HepG2 (cell line): Measurements from ENCODE around the gene TRIM58. TPM values are rescaled to one million over a fixed set of nuclear protein-coding genes. Genes with fewer than 3 reads are reported as not detected.

Source experiments
- ATAC-seq: fragments of 200-7000 bp; cut with Tn5 transposase; 3 replicates; pipeline ENCODE4 v1.9.1; 2020; ENCODE audit warnings: mild to moderate bottlenecking, moderate library complexity
- BruUV-seq: library from RNA; stranded (reverse); fragments of 400-500 nt; replicated peaks from 2 replicates; lab custom pipeline; 2021; lab: Mats Ljungman, UMichigan
- CTCF ChIA-PET: fragments of 300-600 bp; formaldehyde crosslinking; extraction: SDS; loops from one replicate; lab custom pipeline; 2021; ENCODE audit warnings: low total read pairs, inconsistent platforms, low intra/inter-chr PET ratio; lab: Yijun Ruan, JAX
- POLR2A ChIA-PET: fragments of 350-600 bp; sonication (Branson Sonifier 250); formaldehyde crosslinking; loops from one replicate; lab custom pipeline; 2020; ENCODE audit warnings: antibody characterized with exemption, inconsistent platforms; lab: Yijun Ruan, JAX
- DNase-seq: peaks from one replicate; pipeline ENCODE4 v3.0.0-alpha.2; 2015; ENCODE audit warnings: low spot score
- FAIRE-seq: peaks from 3 replicates; lab custom pipeline; 2011; peaks lifted over from hg19 to GRCh38; lab: Jason Lieb, UNC
- H2AFZ ChIP-seq: one replicate; pipeline ENCODE4 v1.6.1; 2011; ENCODE audit warnings: low read length, inconsistent platforms
- H3K27ac ChIP-seq: fragments of 300-600 bp; 3 replicates; pipeline ENCODE4 v1.8.0; 2011; ENCODE audit warnings: mixed run types, mild to moderate bottlenecking, mixed read lengths, low read length, inconsistent platforms; ENCODE audit not compliant: insufficient read depth; ENCODE audit errors: extremely low read length
- H3K27me3 ChIP-seq, 2 experiments: fragments of 200-600 bp in 1 of 2; 2 replicates in 1 of 2; 3 replicates in 1 of 2; pipeline versions ENCODE4 v1.6.0 to v1.8.0; 2011; ENCODE audit warnings: low read length in 2 of 2, mild to moderate bottlenecking in 2 of 2, moderate library complexity in 2 of 2, inconsistent platforms in 1 of 2; ENCODE audit not compliant: insufficient read depth in 2 of 2, control insufficient read depth in 1 of 2
- H3K36me3 ChIP-seq, 2 experiments: fragments of 200-600 bp in 1 of 2; replicated peaks in 1 of 2; 2 replicates in 1 of 2; 3 replicates in 1 of 2; pipeline versions ENCODE4 v1.5.1 to v1.8.0; 2011; ENCODE audit warnings: low read length in 2 of 2, inconsistent platforms in 1 of 2; ENCODE audit not compliant: insufficient read depth in 2 of 2, control insufficient read depth in 1 of 2
- H3K4me1 ChIP-seq: 2 replicates; pipeline ENCODE4 v1.5.1; 2012; ENCODE audit warnings: low read length, inconsistent platforms; ENCODE audit not compliant: insufficient read depth
- H3K4me2 ChIP-seq: 2 replicates; pipeline ENCODE4 v1.6.0; 2011; ENCODE audit warnings: low read depth, low read length, inconsistent platforms
- H3K4me3 ChIP-seq, 3 experiments: fragments of 200-600 bp in 1 of 3; sonication (generic), shearing (Covaris generic) in 1 of 3; replicated peaks in 1 of 3; 2 replicates each; pipeline ENCODE4 v1.5.1; 2011 to 2016; ENCODE audit warnings: low read length in 3 of 3, inconsistent platforms in 2 of 3, low read depth in 2 of 3, mild to moderate bottlenecking in 2 of 3, control low read depth in 1 of 3, mixed read lengths in 1 of 3; ENCODE audit not compliant: insufficient read depth in 1 of 3
- H3K79me2 ChIP-seq: one replicate; pipeline ENCODE4 v1.6.1; 2011; ENCODE audit warnings: low read length, inconsistent platforms; ENCODE audit not compliant: insufficient read depth
- H3K9ac ChIP-seq: 2 replicates; pipeline ENCODE4 v1.6.0; 2011; ENCODE audit warnings: mild to moderate bottlenecking, low read depth, low read length, inconsistent platforms; ENCODE audit not compliant: insufficient read depth
- H3K9me3 ChIP-seq: 2 replicates; pipeline ENCODE4 v1.5.1; 2012; ENCODE audit warnings: mild to moderate bottlenecking, low read length
- H4K20me1 ChIP-seq: 2 replicates; pipeline ENCODE4 v1.6.0; 2011; ENCODE audit warnings: inconsistent platforms, mild to moderate bottlenecking, low read length, moderate library complexity; ENCODE audit not compliant: insufficient read depth
- ATF7-NPFF ChIP-seq: sonication (generic); formaldehyde crosslinking; IDR thresholded peaks from 2 replicates; pipeline ENCODE4 v1.8.1; 2023; ENCODE audit warnings: mild to moderate bottlenecking, low read depth, missing genetic modification reagents, moderate library complexity
- FOXP1 ChIP-seq, 2 experiments: fragments of 450-650 bp in 1 of 2; IDR thresholded peaks; 2 replicates each; pipeline ENCODE4 v1.6.1; 2017 to 2018; ENCODE audit warnings: antibody characterized with exemption in 1 of 2
- HNRNPUL1 ChIP-seq: fragments of 200-400 bp; formaldehyde crosslinking; IDR thresholded peaks from 2 replicates; pipeline ENCODE4 v1.6.1; 2017; ENCODE audit warnings: low read depth, mild to moderate bottlenecking, low read length, moderate library complexity
- MYC ChIP-seq: sonication (generic); formaldehyde crosslinking; IDR thresholded peaks from 2 replicates; pipeline ENCODE4 v1.9.0; 2021; ENCODE audit warnings: missing genetic modification reagents, borderline replicate concordance
- SPEN ChIP-seq: sonication (generic); formaldehyde crosslinking; IDR thresholded peaks from 2 replicates; pipeline ENCODE4 v1.5.1; 2020; ENCODE audit warnings: low read depth, mild to moderate bottlenecking, missing genetic modification reagents
- TBL1XR1 ChIP-seq: fragments of 150-350 bp; IDR thresholded peaks from 2 replicates; pipeline ENCODE4 v1.6.1; 2014; ENCODE audit warnings: borderline replicate concordance, low read length; ENCODE audit not compliant: partially characterized antibody
- ZMAT3 ChIP-seq: sonication (generic); formaldehyde crosslinking; conservative IDR thresholded peaks from 2 replicates; pipeline ENCODE4 v1.7.0; 2021; ENCODE audit warnings: missing genetic modification reagents
- ZNF180 ChIP-seq: sonication (generic); formaldehyde crosslinking; IDR thresholded peaks from 2 replicates; pipeline ENCODE4 v1.4.0; 2020; ENCODE audit warnings: low read depth, missing genetic modification reagents, borderline replicate concordance
- WGBS: methylation state at CpG from one replicate; pipeline ENCODE4 v1.1.6; 2017; ENCODE audit warnings: low lambda C conversion rate; 5-methylcytosine and 5-hydroxymethylcytosine counted together
- in situ Hi-C: cut with HindIII; loops from 2 replicates; pipeline ENCODE4 v1.10.0; 2017; ENCODE audit warnings: low pct_unique_long_range_greater_than_20kb; ENCODE audit not compliant: extremely low pct_ligation_motif_present
- intact Hi-C: fragments of 100-400 bp; cut with micrococcal nuclease; formaldehyde crosslinking; loops from one replicate; pipeline ENCODE4 v1.10.0; 2022; ENCODE audit not compliant: unreplicated experiment
- polyA plus RNA-seq, 8 experiments: library from polyadenylated mRNA; depleted of rRNA in 3 of 8; stranded (reverse) in 7 of 8; unstranded in 1 of 8; fragments of >200 nt; fragmentation: Illumina TruSeq in 4 of 8; extraction: Trizol in 4 of 8; gene quantifications; 2 replicates each; pipeline versions ENCODE4 v1.2.1 to v1.2.3, GENCODE V29; 2011 to 2016; ENCODE audit warnings: low read depth in 4 of 8, missing spikeins in 1 of 8, mixed read lengths in 1 of 8; ENCODE audit not compliant: insufficient read depth in 1 of 8
- total RNA-seq, 5 experiments: library from RNA; depleted of rRNA; stranded (reverse); fragments of >200 nt; fragmentation: Illumina TruSeq; extraction: Trizol; gene quantifications; 2 replicates each; pipeline ENCODE4 v1.2.3, GENCODE V29; 2016; ENCODE audit warnings: low read depth in 1 of 5
- TF ChIP-seq, protein P1 (sequence below): sonication (generic); formaldehyde crosslinking; IDR thresholded peaks from 2 replicates; pipeline ENCODE4 v1.4.0; 2020; ENCODE audit warnings: mild to moderate bottlenecking, missing genetic modification reagents, borderline replicate concordance

Gene TRIM58
- total and polyA plus RNA-seq, 2 of the 13 experiments (the other 11 are each of a cell fraction or from before 2014, with no cell fraction given): not detected

DNA sequence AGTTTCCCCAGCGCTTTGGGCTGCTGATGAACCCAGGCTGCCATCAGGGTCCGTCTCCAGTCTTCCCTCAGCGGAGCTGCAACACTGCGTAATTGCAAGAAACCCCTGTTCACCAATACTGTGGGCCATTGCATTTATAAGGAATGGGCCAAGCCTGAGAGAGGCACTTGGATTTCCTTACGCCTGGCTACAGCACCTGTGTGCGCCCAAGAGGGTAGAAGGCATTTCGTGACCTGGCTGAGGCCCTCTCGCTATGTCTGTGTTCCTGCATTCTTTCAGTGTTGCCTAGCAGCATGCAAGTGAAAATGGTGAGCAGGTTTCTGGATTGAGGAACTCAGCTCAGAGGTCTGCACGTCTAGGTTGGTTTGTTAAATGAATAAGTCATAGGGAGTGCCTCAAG, 26.4 kb downstream of the TRIM58 start:
- POLR2A ChIA-PET: no interaction called here
- no peak overlapping the region for H3K9ac ChIP-seq
- no peaks in the 10 kb centered on the region for H4K20me1 ChIP-seq
- no peak for TF ChIP-seq ATF7-NPFF (CRISPR knock-in tag)
- no peak for TF ChIP-seq HNRNPUL1
- no peak for TF ChIP-seq TBL1XR1
- no peak for TF ChIP-seq FOXP1 (IDR thresholded peaks at IDR 0.05)
- no peak for TF ChIP-seq FOXP1 (CRISPR knock-in tag; IDR thresholded peaks at IDR 0.05)
- TF ChIP-seq MYC (CRISPR knock-in tag): no peak
- no peak for TF ChIP-seq SPEN (CRISPR knock-in tag)
- TF ChIP-seq, protein P1, sequence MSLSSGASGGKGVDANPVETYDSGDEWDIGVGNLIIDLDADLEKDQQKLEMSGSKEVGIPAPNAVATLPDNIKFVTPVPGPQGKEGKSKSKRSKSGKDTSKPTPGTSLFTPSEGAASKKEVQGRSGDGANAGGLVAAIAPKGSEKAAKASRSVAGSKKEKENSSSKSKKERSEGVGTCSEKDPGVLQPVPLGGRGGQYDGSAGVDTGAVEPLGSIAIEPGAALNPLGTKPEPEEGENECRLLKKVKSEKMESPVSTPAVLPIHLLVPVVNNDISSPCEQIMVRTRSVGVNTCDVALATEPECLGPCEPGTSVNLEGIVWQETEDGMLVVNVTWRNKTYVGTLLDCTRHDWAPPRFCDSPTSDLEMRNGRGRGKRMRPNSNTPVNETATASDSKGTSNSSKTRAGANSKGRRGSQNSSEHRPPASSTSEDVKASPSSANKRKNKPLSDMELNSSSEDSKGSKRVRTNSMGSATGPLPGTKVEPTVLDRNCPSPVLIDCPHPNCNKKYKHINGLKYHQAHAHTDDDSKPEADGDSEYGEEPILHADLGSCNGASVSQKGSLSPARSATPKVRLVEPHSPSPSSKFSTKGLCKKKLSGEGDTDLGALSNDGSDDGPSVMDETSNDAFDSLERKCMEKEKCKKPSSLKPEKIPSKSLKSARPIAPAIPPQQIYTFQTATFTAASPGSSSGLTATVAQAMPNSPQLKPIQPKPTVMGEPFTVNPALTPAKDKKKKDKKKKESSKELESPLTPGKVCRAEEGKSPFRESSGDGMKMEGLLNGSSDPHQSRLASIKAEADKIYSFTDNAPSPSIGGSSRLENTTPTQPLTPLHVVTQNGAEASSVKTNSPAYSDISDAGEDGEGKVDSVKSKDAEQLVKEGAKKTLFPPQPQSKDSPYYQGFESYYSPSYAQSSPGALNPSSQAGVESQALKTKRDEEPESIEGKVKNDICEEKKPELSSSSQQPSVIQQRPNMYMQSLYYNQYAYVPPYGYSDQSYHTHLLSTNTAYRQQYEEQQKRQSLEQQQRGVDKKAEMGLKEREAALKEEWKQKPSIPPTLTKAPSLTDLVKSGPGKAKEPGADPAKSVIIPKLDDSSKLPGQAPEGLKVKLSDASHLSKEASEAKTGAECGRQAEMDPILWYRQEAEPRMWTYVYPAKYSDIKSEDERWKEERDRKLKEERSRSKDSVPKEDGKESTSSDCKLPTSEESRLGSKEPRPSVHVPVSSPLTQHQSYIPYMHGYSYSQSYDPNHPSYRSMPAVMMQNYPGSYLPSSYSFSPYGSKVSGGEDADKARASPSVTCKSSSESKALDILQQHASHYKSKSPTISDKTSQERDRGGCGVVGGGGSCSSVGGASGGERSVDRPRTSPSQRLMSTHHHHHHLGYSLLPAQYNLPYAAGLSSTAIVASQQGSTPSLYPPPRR (CRISPR knock-in tag): no peak
- no peak for TF ChIP-seq ZMAT3
- TF ChIP-seq ZNF180: no peak
- no peaks in the 10 kb centered on the region for H3K79me2 ChIP-seq
- H3K27me3 ChIP-seq: no peaks in the 10 kb centered on the region
- no peak overlapping the region for H2AFZ ChIP-seq
- DNase-seq (no peak), FAIRE-seq (no peak), ATAC-seq (no peak)
- BruUV-seq: no TSS peak
- H3K4me2 ChIP-seq: no peak overlapping the region
- WGBS: 45% methylated on average over 4 of the region's 9 CpGs
- in situ Hi-C loops (no loop called here), intact Hi-C loops (no loop called here)
- no peak overlapping the region for H3K27ac ChIP-seq
- no peak overlapping the region for H3K4me3 ChIP-seq
- H3K36me3 ChIP-seq: no peaks in the 10 kb centered on the region
- no peaks in the 10 kb centered on the region for H3K9me3 ChIP-seq
- CTCF ChIA-PET: no interaction called here
- no peaks in the 10 kb centered on the region for H3K4me1 ChIP-seq
